Ovary (tissue), 3 donors: ENCODE results near the gene DBH.

Source experiments
- CTCF ChIP-seq, 3 donors: fragments of 450-650 bp in 2 of 3; fragments of 200-600 bp in 1 of 3; IDR thresholded peaks; one replicate each; pipeline versions ENCODE4 v1.5.1 to v1.8.0; 2016 to 2022; ENCODE audit warnings: antibody characterized with exemption in 3 of 3, mild to moderate bottlenecking in 1 of 3
- EP300 ChIP-seq: sonication (generic); formaldehyde crosslinking; IDR thresholded peaks from one replicate; pipeline ENCODE4 v1.6.1; 2017; ENCODE audit warnings: antibody characterized with exemption
- POLR2A ChIP-seq: fragments of 450-650 bp; IDR thresholded peaks from one replicate; pipeline ENCODE4 v1.6.1; 2017; ENCODE audit warnings: antibody characterized with exemption, mild to moderate bottlenecking, moderate library complexity
- donor health status: DM: no; HTN: no; CAD: no.

- no peak for TF ChIP-seq CTCF (IDR thresholded peaks at IDR 0.05)
- TF ChIP-seq EP300, result no peak
- no peak for TF ChIP-seq POLR2A
Measured at GRCh38 chr9:133659516-133659915, 23.4 kb downstream of the DBH start.
